BLaER1 treated with 17β-estradiol and CSF1 and Interleukin-3, amounts not matched to agents 10 nM and 100 nM (cell line): ENCODE results near the gene WIPF2.

Source experiments
- H3K27ac ChIP-seq, 11 experiments: shearing (Covaris generic); formaldehyde crosslinking; 2 replicates each; pipeline ENCODE4 v1.8.1; 2022
- H3K27me3 ChIP-seq, 11 experiments: shearing (Covaris generic); formaldehyde crosslinking; 2 replicates each; pipeline ENCODE4 v1.8.1; 2022
- H3K36me3 ChIP-seq, 11 experiments: shearing (Covaris generic); formaldehyde crosslinking; 2 replicates each; pipeline ENCODE4 v1.8.1; 2022
- H3K4me1 ChIP-seq, 10 experiments: shearing (Covaris generic); formaldehyde crosslinking; 2 replicates each; pipeline ENCODE4 v1.8.1; 2022
- H3K4me2 ChIP-seq, 11 experiments: shearing (Covaris generic); formaldehyde crosslinking; 2 replicates each; pipeline ENCODE4 v1.8.1; 2022
- H3K4me3 ChIP-seq, 10 experiments: shearing (Covaris generic); formaldehyde crosslinking; 2 replicates each; pipeline ENCODE4 v1.8.1; 2022
- H3K9ac ChIP-seq, 11 experiments: shearing (Covaris generic); formaldehyde crosslinking; 2 replicates each; pipeline ENCODE4 v1.8.1; 2022
- H3K9me3 ChIP-seq, 11 experiments: shearing (Covaris generic); formaldehyde crosslinking; replicated peaks in 1 of 11; 2 replicates each; pipeline ENCODE4 v1.8.1; 2022
- H4K20me1 ChIP-seq, 11 experiments: shearing (Covaris generic); formaldehyde crosslinking; 2 replicates each; pipeline ENCODE4 v1.8.1; 2022
- Cebpa-rat ChIP-seq, 11 experiments: shearing (Covaris generic); IDR thresholded peaks; 2 replicates each; pipeline ENCODE4 v1.8.1; 2022

Gene WIPF2

GRCh38 chr17:40177275-40177874, 41.7 kb upstream of the WIPF2 start, which contains the start of gene RAPGEFL1:
TSS of gene RAPGEFL1 (plus strand) at chr17:40177470. CDS start at chr17:40177862, 392 bp downstream.
- Histone ChIP-seq H3K27me3 (peaks cover 0 to 9% (median 0%) of the 10 kb centered on the region in 11 experiments; a peak in 3 of 22 replicates), H3K4me1 (peaks cover 42 to 55% (median 47%) of the 10 kb centered on the region in 10 experiments), H3K4me2 (peak within 1 kb of the TSS; percentile 96 to 100 (median 99)), H4K20me1 (peaks cover 0 to 57% (median 15%) of the 10 kb centered on the region in 11 experiments; a peak in 13 of 22 replicates), H3K9ac (peak within 1 kb of the TSS; percentile 64 to 82 (median 75); a peak in 21 of 22 replicates), H3K4me3 (peak within 1 kb of the TSS; percentile 59 to 73 (median 63)), H3K36me3 (peaks cover 30 to 47% (median 42%) of the 10 kb centered on the region in 11 experiments), H3K9me3 (no peaks in the 10 kb centered on the region), H3K27ac (peak within 1 kb of the TSS in 9 of 11 experiments; percentile 32 to 64 (median 58); a peak in 12 of 22 replicates)
- no peak for TF ChIP-seq Cebpa-rat (IDR thresholded peaks at IDR 0.05)

GRCh38 chr17:40178021-40178601, 41.0 kb upstream of the WIPF2 start:
- TF ChIP-seq Cebpa-rat (IDR thresholded peaks at IDR 0.05): no peak
- H4K20me1 ChIP-seq: peaks cover 0 to 54% (median 15%) of the 10 kb centered on the region in 11 experiments; a peak in 13 of 22 replicates
- H3K36me3 ChIP-seq: peaks cover 24 to 40% (median 34%) of the 10 kb centered on the region in 11 experiments; a peak in 21 of 22 replicates
- H3K9ac ChIP-seq: peak overlapping the region; percentile 49 to 82 (median 75); a peak in 19 of 22 replicates
- H3K4me1 ChIP-seq: peaks cover 42 to 55% (median 47%) of the 10 kb centered on the region in 10 experiments
- H3K9me3 ChIP-seq: no peaks in the 10 kb centered on the region
- peaks cover 0 to 9% (median 0%) of the 10 kb centered on the region in 11 experiments; a peak in 3 of 22 replicates for H3K27me3 ChIP-seq
- H3K4me3 ChIP-seq: peak overlapping the region; percentile 59 to 73 (median 63); a peak in 19 of 20 replicates
- peak overlapping the region in 6 of 11 experiments; percentile 3 to 54 (median 33); a peak in 7 of 22 replicates for H3K27ac ChIP-seq
- H3K4me2 ChIP-seq: peak overlapping the region; percentile 96 to 100 (median 99)

- H3K27ac ChIP-seq: peak overlapping the region in 3 of 11 experiments; percentile 3 to 48 (median 41); a peak in 1 of 22 replicates
- peak overlapping the region in 6 of 10 experiments; percentile 59 to 73 (median 64); a peak in 12 of 20 replicates for H3K4me3 ChIP-seq
- H4K20me1 ChIP-seq: peaks cover 0 to 53% (median 15%) of the 10 kb centered on the region in 11 experiments; a peak in 13 of 22 replicates
- no peak for TF ChIP-seq Cebpa-rat (IDR thresholded peaks at IDR 0.05)
- H3K9ac ChIP-seq: peak overlapping the region in 8 of 11 experiments; percentile 49 to 82 (median 76); a peak in 13 of 22 replicates
- peak overlapping the region; percentile 96 to 100 (median 99) for H3K4me2 ChIP-seq
- peaks cover 42 to 55% (median 47%) of the 10 kb centered on the region in 10 experiments for H3K4me1 ChIP-seq
- no peaks in the 10 kb centered on the region for H3K9me3 ChIP-seq
- peaks cover 18 to 34% (median 29%) of the 10 kb centered on the region in 11 experiments; a peak in 21 of 22 replicates for H3K36me3 ChIP-seq
- H3K27me3 ChIP-seq: peaks cover 0 to 9% (median 0%) of the 10 kb centered on the region in 11 experiments; a peak in 3 of 22 replicates
These were observed 40.4 kb upstream of the WIPF2 start for GRCh38 chr17:40178660-40179059.

GRCh38 chr17:40179923-40180659, 39.0 kb upstream of the WIPF2 start:
- Histone ChIP-seq H4K20me1 (peaks cover 0 to 41% (median 11%) of the 10 kb centered on the region in 11 experiments; a peak in 13 of 22 replicates), H3K9me3 (no peaks in the 10 kb centered on the region), H3K4me3 (no peak overlapping the region), H3K27me3 (peaks cover 0 to 9% (median 0%) of the 10 kb centered on the region in 11 experiments; a peak in 3 of 22 replicates), H3K4me1 (peaks cover 42 to 50% (median 47%) of the 10 kb centered on the region in 10 experiments), H3K4me2 (peak overlapping the region; percentile 57 to 100 (median 99)), H3K36me3 (peaks cover 6 to 20% (median 16%) of the 10 kb centered on the region in 11 experiments; a peak in 17 of 22 replicates), H3K9ac (peak overlapping the region in 10 of 11 experiments; percentile 2 to 61 (median 32); a peak in 11 of 22 replicates), H3K27ac (peak overlapping the region in 9 of 11 experiments; percentile 7 to 58 (median 29); a peak in 10 of 22 replicates)
- TF ChIP-seq Cebpa-rat (IDR thresholded peaks at IDR 0.05): no peak

- no peak for TF ChIP-seq Cebpa-rat (IDR thresholded peaks at IDR 0.05)
- peaks cover 0 to 40% (median 11%) of the 10 kb centered on the region in 11 experiments; a peak in 13 of 22 replicates for H4K20me1 ChIP-seq
- no peaks in the 10 kb centered on the region for H3K9me3 ChIP-seq
- peak overlapping the region; percentile 57 to 100 (median 99) for H3K4me2 ChIP-seq
- H3K4me3 ChIP-seq: no peak overlapping the region
- H3K27ac ChIP-seq: no peak overlapping the region; a peak in 1 of 22 replicates
- peaks cover 42 to 50% (median 47%) of the 10 kb centered on the region in 10 experiments for H3K4me1 ChIP-seq
- peaks cover 4 to 14% (median 12%) of the 10 kb centered on the region in 11 experiments; a peak in 17 of 22 replicates for H3K36me3 ChIP-seq
- peaks cover 0 to 9% (median 0%) of the 10 kb centered on the region in 11 experiments; a peak in 3 of 22 replicates for H3K27me3 ChIP-seq
- peak overlapping the region in 1 of 11 experiments; percentile 4; a peak in 2 of 22 replicates for H3K9ac ChIP-seq
These were observed 38.4 kb upstream of the WIPF2 start for GRCh38 chr17:40180694-40181093.

GRCh38 chr17:40181205-40181604, 37.9 kb upstream of the WIPF2 start:
- no peak for TF ChIP-seq Cebpa-rat (IDR thresholded peaks at IDR 0.05)
- Histone ChIP-seq H3K4me3 (no peak overlapping the region), H3K36me3 (peaks cover 0 to 9% (median 7%) of the 10 kb centered on the region in 11 experiments; a peak in 14 of 22 replicates), H3K4me1 (peaks cover 42 to 50% (median 47%) of the 10 kb centered on the region in 10 experiments), H3K27ac (no peak overlapping the region), H3K9me3 (no peaks in the 10 kb centered on the region), H3K4me2 (peak overlapping the region in 8 of 11 experiments; percentile 96 to 100 (median 100); a peak in 9 of 22 replicates), H3K27me3 (peaks cover 0 to 9% (median 0%) of the 10 kb centered on the region in 11 experiments; a peak in 3 of 22 replicates), H4K20me1 (peaks cover 0 to 34% (median 11%) of the 10 kb centered on the region in 11 experiments; a peak in 13 of 22 replicates), H3K9ac (no peak overlapping the region)

- Histone ChIP-seq H3K4me1 (peaks cover 34 to 39% (median 36%) of the 10 kb centered on the region in 10 experiments), H3K4me2 (no peak overlapping the region), H3K27me3 (peaks cover 0 to 8% (median 0%) of the 10 kb centered on the region in 11 experiments; a peak in 3 of 22 replicates), H3K4me3 (no peak overlapping the region), H3K27ac (no peak overlapping the region), H3K9me3 (no peaks in the 10 kb centered on the region), H4K20me1 (peaks cover 0 to 26% (median 10%) of the 10 kb centered on the region in 11 experiments; a peak in 10 of 22 replicates), H3K36me3 (no peaks in the 10 kb centered on the region), H3K9ac (no peak overlapping the region)
- no peak for TF ChIP-seq Cebpa-rat (IDR thresholded peaks at IDR 0.05)
These were observed 36.5 kb upstream of the WIPF2 start for GRCh38 chr17:40182606-40183005.

GRCh38 chr17:40187238-40187637, 31.9 kb upstream of the WIPF2 start:
- H3K9me3 ChIP-seq: no peaks in the 10 kb centered on the region
- H3K9ac ChIP-seq: no peak overlapping the region
- peaks cover 0 to 6% (median 0%) of the 10 kb centered on the region in 11 experiments; a peak in 3 of 22 replicates for H3K36me3 ChIP-seq
- no peak overlapping the region for H3K4me2 ChIP-seq
- TF ChIP-seq Cebpa-rat (IDR thresholded peaks at IDR 0.05): no peak
- H3K27me3 ChIP-seq: no peaks in the 10 kb centered on the region; a peak in 1 of 22 replicates
- H3K4me3 ChIP-seq: no peak overlapping the region
- peaks cover 0 to 9% (median 0%) of the 10 kb centered on the region in 11 experiments; a peak in 1 of 22 replicates for H4K20me1 ChIP-seq
- peaks cover 14 to 21% (median 18%) of the 10 kb centered on the region in 10 experiments for H3K4me1 ChIP-seq
- H3K27ac ChIP-seq: no peak overlapping the region
